Upper lobe of left lung (tissue), 4 donors: ENCODE results near the gene WFDC11.

Experiments
- CTCF ChIP-seq, 6 experiments: fragments of 450-650 bp in 4 of 6; fragments of 200-600 bp in 2 of 6; sonication (generic) in 2 of 6; IDR thresholded peaks; one replicate each; pipeline ENCODE4 v1.5.1; 2016 to 2019; ENCODE audit warnings: antibody characterized with exemption in 6 of 6
- POLR2A ChIP-seq, 4 donors: fragments of 450-650 bp; IDR thresholded peaks; one replicate each; pipeline ENCODE4 v1.5.1; 2016 to 2017; ENCODE audit warnings: antibody characterized with exemption in 4 of 4, mild to moderate bottlenecking in 2 of 4

DNA sequence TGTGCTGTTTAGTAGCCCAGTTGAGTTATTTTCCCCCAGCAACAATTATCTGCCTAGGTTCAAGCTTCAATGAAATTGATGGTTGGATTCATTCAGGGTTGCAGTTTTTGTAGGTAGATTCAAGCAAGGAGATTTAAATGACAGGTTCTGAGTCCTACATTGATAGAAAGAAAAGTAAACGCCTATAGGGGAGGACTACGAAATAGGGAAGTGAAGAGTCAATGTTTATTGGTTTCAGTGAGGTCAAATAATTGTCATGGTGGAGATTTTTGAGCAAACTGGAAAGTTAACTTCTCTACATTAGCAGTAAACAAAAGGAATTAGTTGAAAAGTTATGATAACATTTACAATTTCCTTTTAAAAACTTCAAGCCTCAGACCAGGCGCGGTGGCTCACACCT lies 31.1 kb upstream of the WFDC11 start:
- no peak for TF ChIP-seq CTCF (IDR thresholded peaks at IDR 0.05)
- TF ChIP-seq POLR2A (IDR thresholded peaks at IDR 0.05): no peak
